Measurements from ENCODE around the gene CD99. TPM values are rescaled to one million over a fixed set of nuclear protein-coding genes. Genes with fewer than 3 reads are reported as not detected.

Gene CD99
- total and polyA plus RNA-seq, 2 of the 13 experiments (the other 11 are each of a cell fraction or from before 2014, with no cell fraction given) = 78.8 to 111 TPM

GRCh38 chrX:2642146-2642545 is 48.9 kb upstream of the CD99 start:
- no peak overlapping the region for H3K27ac ChIP-seq (ENCODE audit: extremely low read length, insufficient read depth, low read length)
- WGBS (ENCODE audit: low lambda C conversion rate) = 94% methylated on average over 8 of the region's 8 CpGs
- in situ Hi-C loops (cut with HindIII; ENCODE audit: extremely low pct_ligation_motif_present, low pct_unique_long_range_greater_than_20kb) (loop anchor here (5.0 kb wide), 1 partner anchor 180 kb away; no protein-coding TSS in a partner anchor), intact Hi-C loops (cut with micrococcal nuclease; ENCODE audit: unreplicated experiment) (no loop called here)
- H2AFZ ChIP-seq (ENCODE audit: low read length) = no peak overlapping the region
- H3K79me2 ChIP-seq (ENCODE audit: insufficient read depth, low read length) = no peaks in the 10 kb centered on the region
- H3K4me2 ChIP-seq (ENCODE audit: low read depth, low read length) = no peak overlapping the region
- no peaks in the 10 kb centered on the region; a peak in 1 of 5 replicates for H3K27me3 ChIP-seq (ENCODE audit: control insufficient read depth in 1 of 2, insufficient read depth in 2 of 2, low read length in 2 of 2)
- DNase-seq (ENCODE audit: low spot score) = no peak
- no peaks in the 10 kb centered on the region for H3K4me1 ChIP-seq (ENCODE audit: insufficient read depth, low read length)
- no peaks in the 10 kb centered on the region for H4K20me1 ChIP-seq (ENCODE audit: insufficient read depth, low read length)
- peaks cover 1 to 10% of the 10 kb centered on the region in 2 experiments; a peak in 3 of 5 replicates for H3K36me3 ChIP-seq (replicated peaks in 1 of 2; ENCODE audit: control insufficient read depth in 1 of 2, insufficient read depth in 2 of 2, low read length in 2 of 2)
- CTCF ChIA-PET (ENCODE audit: low intra/inter-chr PET ratio, low total read pairs) = no interaction called here
- no peaks in the 10 kb centered on the region for H3K9me3 ChIP-seq (ENCODE audit: low read length)
- no TSS peak for BruUV-seq (replicated peaks)
- no peak for ATAC-seq
- FAIRE-seq = no peak
- POLR2A ChIA-PET = no interaction called here
- H3K4me3 ChIP-seq (replicated peaks in 1 of 3; ENCODE audit: insufficient read depth in 1 of 3, low read depth in 2 of 3, low read length in 3 of 3) = no peak overlapping the region
- H3K9ac ChIP-seq (ENCODE audit: insufficient read depth, low read depth, low read length) = no peak overlapping the region
- TF ChIP-seq ZNF10 (CRISPR knock-in tag; IDR thresholded peaks at IDR 0.05; ENCODE audit: borderline replicate concordance, low read depth) = no peak
- TF ChIP-seq POLR2A (IDR thresholded peaks at IDR 0.05; ENCODE audit: insufficient read depth in 1 of 2, low read depth in 2 of 2, low read length in 2 of 2) = no peak
- TF ChIP-seq ZNF512 (CRISPR knock-in tag; IDR thresholded peaks at IDR 0.05) = no peak
- no peak for TF ChIP-seq HMGXB3 (CRISPR knock-in tag; IDR thresholded peaks at IDR 0.05; ENCODE audit: borderline replicate concordance)
- no peak for TF ChIP-seq BCL6 (CRISPR knock-in tag; IDR thresholded peaks at IDR 0.05)
- no peak for TF ChIP-seq ETV6 (CRISPR knock-in tag; conservative IDR thresholded peaks at IDR 0.05)
- TF ChIP-seq ZFP90 (CRISPR knock-in tag; IDR thresholded peaks at IDR 0.05; ENCODE audit: borderline replicate concordance) = no peak
- no peak for TF ChIP-seq NR0B2 (CRISPR knock-in tag; IDR thresholded peaks at IDR 0.05)
- TF ChIP-seq MNT (IDR thresholded peaks at IDR 0.05) = no peak
- TF ChIP-seq NFE2L1 (CRISPR knock-in tag; IDR thresholded peaks at IDR 0.05; ENCODE audit: borderline replicate concordance) = no peak
- TF ChIP-seq PCBP1 (IDR thresholded peaks at IDR 0.05; ENCODE audit: borderline replicate concordance, low read depth, low read length) = no peak
- no peak for TF ChIP-seq FOXP1 (IDR thresholded peaks at IDR 0.05)
- no peak for TF ChIP-seq FOXP1 (CRISPR knock-in tag; IDR thresholded peaks at IDR 0.05)
- no peak for TF ChIP-seq ZGPAT (CRISPR knock-in tag; IDR thresholded peaks at IDR 0.05)
- TF ChIP-seq MTA3 (CRISPR knock-in tag; IDR thresholded peaks at IDR 0.05) = no peak
- TF ChIP-seq ZNF572 (CRISPR knock-in tag; IDR thresholded peaks at IDR 0.05) = no peak
- TF ChIP-seq HNRNPUL1 (IDR thresholded peaks at IDR 0.05; ENCODE audit: low read depth, low read length) = no peak

Measured in HepG2 (cell line).